ENCODE results near the gene ZNF614. TPM values are rescaled to one million over a fixed set of nuclear protein-coding genes. Genes with fewer than 3 reads are reported as not detected.

The ZNF614 gene
- total RNA-seq, 1 donor from 2014 or later, result 4.3 TPM

DNA sequence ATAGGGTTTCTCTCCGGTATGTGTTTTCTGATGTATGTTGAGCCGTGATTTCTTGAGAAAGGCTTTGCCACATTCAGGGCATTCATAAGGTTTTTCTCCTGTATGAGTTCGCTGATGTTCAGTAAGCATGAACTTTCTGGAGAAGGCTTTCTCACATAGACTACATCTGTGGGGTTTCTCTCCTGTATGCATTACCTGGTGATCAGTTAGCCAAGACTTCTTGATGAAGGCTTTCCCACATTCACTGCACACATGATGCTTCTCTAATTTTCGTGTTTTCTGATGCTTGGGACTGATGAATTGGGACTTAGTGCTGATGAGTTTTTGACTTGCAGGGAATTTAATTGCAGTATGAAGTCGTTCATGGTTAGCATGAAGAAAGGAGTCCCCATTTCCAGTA lies 62.6 kb downstream of the ZNF614 start:
- Histone ChIP-seq H3K4me3 (ENCODE audit: low read depth, low read length) (no peak overlapping the region), H3K36me3 (ENCODE audit: control insufficient read depth, insufficient read depth, low read length) (peaks cover 5% of the 10 kb centered on the region), H3K27me3 (ENCODE audit: control insufficient read depth, insufficient read depth, low read length) (no peaks in the 10 kb centered on the region)
- no peak for DNase-seq (ENCODE audit: low read depth)
- TF ChIP-seq, protein P1, sequence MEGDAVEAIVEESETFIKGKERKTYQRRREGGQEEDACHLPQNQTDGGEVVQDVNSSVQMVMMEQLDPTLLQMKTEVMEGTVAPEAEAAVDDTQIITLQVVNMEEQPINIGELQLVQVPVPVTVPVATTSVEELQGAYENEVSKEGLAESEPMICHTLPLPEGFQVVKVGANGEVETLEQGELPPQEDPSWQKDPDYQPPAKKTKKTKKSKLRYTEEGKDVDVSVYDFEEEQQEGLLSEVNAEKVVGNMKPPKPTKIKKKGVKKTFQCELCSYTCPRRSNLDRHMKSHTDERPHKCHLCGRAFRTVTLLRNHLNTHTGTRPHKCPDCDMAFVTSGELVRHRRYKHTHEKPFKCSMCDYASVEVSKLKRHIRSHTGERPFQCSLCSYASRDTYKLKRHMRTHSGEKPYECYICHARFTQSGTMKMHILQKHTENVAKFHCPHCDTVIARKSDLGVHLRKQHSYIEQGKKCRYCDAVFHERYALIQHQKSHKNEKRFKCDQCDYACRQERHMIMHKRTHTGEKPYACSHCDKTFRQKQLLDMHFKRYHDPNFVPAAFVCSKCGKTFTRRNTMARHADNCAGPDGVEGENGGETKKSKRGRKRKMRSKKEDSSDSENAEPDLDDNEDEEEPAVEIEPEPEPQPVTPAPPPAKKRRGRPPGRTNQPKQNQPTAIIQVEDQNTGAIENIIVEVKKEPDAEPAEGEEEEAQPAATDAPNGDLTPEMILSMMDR (IDR thresholded peaks at IDR 0.05; ENCODE audit: insufficient read depth, low read length, poor library complexity, severe bottlenecking), result no peak

Other genes with a start within 250 kb of the ZNF614 start
- not detected in 2 replicates for gene FPR3, start 233.2 kb downstream of the ZNF614 start, total RNA-seq
- 4.0 and 10.2 TPM in 2 replicates for gene ZNF577, start 140.4 kb downstream of the ZNF614 start, total RNA-seq
- 10.3 and 10.6 TPM in 2 replicates for gene ZNF649, start 123.4 kb downstream of the ZNF614 start, total RNA-seq
- 3.4 and 5.8 TPM in 2 replicates for gene ZNF613, start 100.9 kb downstream of the ZNF614 start, total RNA-seq
- 6.6 and 10.4 TPM in 2 replicates for gene ZNF350, start 41.5 kb downstream of the ZNF614 start, total RNA-seq
- gene ZNF615, start 20.2 kb downstream of the ZNF614 start, total RNA-seq, result 3.2 and 13.1 TPM in 2 replicates
- gene ZNF432, start 20.5 kb upstream of the ZNF614 start, total RNA-seq, result 4.3 and 4.7 TPM in 2 replicates
- gene ZNF841, start 67.4 kb upstream of the ZNF614 start, total RNA-seq, result 8.4 and 10.3 TPM in 2 replicates
- 4.6 and 12.9 TPM in 2 replicates for gene ZNF616, start 111.6 kb upstream of the ZNF614 start, total RNA-seq
- 4.8 and 9.9 TPM in 2 replicates for gene ZNF836, start 143.2 kb upstream of the ZNF614 start, total RNA-seq
- gene PPP2R1A, start 161.7 kb upstream of the ZNF614 start, total RNA-seq, result 329 and 361 TPM in 2 replicates
- gene ZNF766, start 241.2 kb upstream of the ZNF614 start, total RNA-seq, result 7.3 and 15.0 TPM in 2 replicates

Measured in kidney epithelial cell (primary cell).